K562 (cell line): ENCODE measurements around the gene GAD1. TPM values are rescaled to one million over a fixed set of nuclear protein-coding genes. Genes with fewer than 3 reads are reported as not detected.

Source experiments
- CXXC5 ChIP-seq: fragments of 250-450 bp; sonication (Bioruptor Pico); IDR thresholded peaks from 2 replicates; pipeline ENCODE4 v1.8.0; 2022; ENCODE audit warnings: inconsistent platforms, mild to moderate bottlenecking, moderate library complexity
- EHMT2 ChIP-seq: fragments of 450-650 bp; IDR thresholded peaks from 2 replicates; pipeline ENCODE4 v1.6.1; 2018; ENCODE audit warnings: antibody characterized with exemption
- ETV5 ChIP-seq: sonication (generic); formaldehyde crosslinking; IDR thresholded peaks from 2 replicates; pipeline ENCODE4 v1.4.0; 2020; ENCODE audit warnings: low read depth, mild to moderate bottlenecking, missing genetic modification reagents
- EWSR1 ChIP-seq: fragments of 450-650 bp; IDR thresholded peaks from 2 replicates; pipeline ENCODE4 v1.6.1; 2018; ENCODE audit warnings: borderline replicate concordance, mild to moderate bottlenecking, low read depth, moderate library complexity; ENCODE audit not compliant: partially characterized antibody
- MAZ ChIP-seq, 2 experiments: fragments of 450-650 bp in 1 of 2; sonication (generic) in 1 of 2; formaldehyde crosslinking; IDR thresholded peaks in 1 of 2; conservative IDR thresholded peaks in 1 of 2; 2 replicates each; pipeline versions ENCODE4 v1.4.0 to v1.5.0; 2020; ENCODE audit warnings: mild to moderate bottlenecking in 1 of 2, missing genetic modification reagents in 1 of 2
- MBD2 ChIP-seq: sonication (generic); IDR thresholded peaks from 2 replicates; pipeline ENCODE4 v1.6.1; 2016; ENCODE audit warnings: low read depth, borderline replicate concordance
- NCOA1 ChIP-seq: fragments of 450-650 bp; IDR thresholded peaks from 2 replicates; pipeline ENCODE4 v1.6.1; 2016; ENCODE audit warnings: low read depth
- PHF21A ChIP-seq: fragments of 450-650 bp; IDR thresholded peaks from 2 replicates; pipeline ENCODE4 v1.6.1; 2017; ENCODE audit warnings: low read depth, borderline replicate concordance
- SMARCA4 ChIP-seq: fragments of 450-650 bp; IDR thresholded peaks from 2 replicates; pipeline ENCODE4 v1.6.1; 2016
- ZNF134 ChIP-seq: fragments of 250-450 bp; sonication (Bioruptor Pico); conservative IDR thresholded peaks from 2 replicates; pipeline ENCODE4 v1.4.0; 2020
- ZNF384 ChIP-seq: IDR thresholded peaks from 2 replicates; pipeline ENCODE4 v1.6.1; 2012; ENCODE audit warnings: low read depth, low read length, improper control_type of control experiment
- ZNF584 ChIP-seq: fragments of 200-800 bp; sonication (Bioruptor generic); IDR thresholded peaks from 2 replicates; pipeline ENCODE4 v1.6.1; 2016; ENCODE audit warnings: low read depth, mild to moderate bottlenecking, missing genetic modification characterization, missing compliant biosample characterization
- polyA plus RNA-seq, 8 experiments: library from polyadenylated mRNA; depleted of rRNA in 4 of 8; stranded (reverse) in 5 of 8; unstranded in 3 of 8; fragments of >200 nt; fragmentation: Nextera tagmentation in 2 of 8; fragmentation: Illumina TruSeq in 1 of 8; extraction: Ambion mirVana in 2 of 8; extraction: Trizol in 1 of 8; gene quantifications; 2 replicates each; pipeline versions ENCODE4 v1.2.1 to v1.2.3, GENCODE V29; 2011 to 2014; ENCODE audit warnings: inconsistent platforms in 1 of 8, missing spikeins in 1 of 8
- total RNA-seq, 7 experiments: library from RNA; depleted of rRNA in 6 of 7; stranded (reverse); fragments of >200 nt in 6 of 7; fragmentation: Illumina TruSeq in 2 of 7; extraction: Trizol in 2 of 7; gene quantifications; 2 replicates each; pipeline versions ENCODE4 v1.2.1 to v1.2.3, GENCODE V29; 2011 to 2021; ENCODE audit warnings: low replicate concordance in 1 of 7
- TF ChIP-seq, protein P1 (sequence below), 2 experiments: fragments of 450-650 bp in 1 of 2; sonication (generic) in 1 of 2; formaldehyde crosslinking in 1 of 2; IDR thresholded peaks; 2 replicates each; pipeline versions ENCODE4 v1.7.1 to v1.9.0; 2016 to 2022; ENCODE audit warnings: inconsistent platforms in 1 of 2, mild to moderate bottlenecking in 1 of 2, missing genetic modification reagents in 1 of 2
- TF ChIP-seq, protein P2 (sequence below): fragments of 450-650 bp; formaldehyde crosslinking; IDR thresholded peaks from 2 replicates; pipeline ENCODE4 v1.4.0; 2022; ENCODE audit warnings: missing genetic modification characterization
- TF ChIP-seq, protein P3 (sequence below): fragments of 250-450 bp; sonication (Bioruptor Pico); IDR thresholded peaks from 2 replicates; pipeline ENCODE4 v1.5.0; 2020; ENCODE audit warnings: mild to moderate bottlenecking, borderline replicate concordance

Gene GAD1
- total and polyA plus RNA-seq, 9 of the 15 experiments (the other 6 are each of a cell fraction or from before 2014, with no cell fraction given): 2.7 to 29.1 (median 15.7) TPM

GRCh38 chr2:170770008-170770605, 46.6 kb upstream of the GAD1 start, which contains the start of gene ERICH2 (continued):
- TF ChIP-seq, protein P1, sequence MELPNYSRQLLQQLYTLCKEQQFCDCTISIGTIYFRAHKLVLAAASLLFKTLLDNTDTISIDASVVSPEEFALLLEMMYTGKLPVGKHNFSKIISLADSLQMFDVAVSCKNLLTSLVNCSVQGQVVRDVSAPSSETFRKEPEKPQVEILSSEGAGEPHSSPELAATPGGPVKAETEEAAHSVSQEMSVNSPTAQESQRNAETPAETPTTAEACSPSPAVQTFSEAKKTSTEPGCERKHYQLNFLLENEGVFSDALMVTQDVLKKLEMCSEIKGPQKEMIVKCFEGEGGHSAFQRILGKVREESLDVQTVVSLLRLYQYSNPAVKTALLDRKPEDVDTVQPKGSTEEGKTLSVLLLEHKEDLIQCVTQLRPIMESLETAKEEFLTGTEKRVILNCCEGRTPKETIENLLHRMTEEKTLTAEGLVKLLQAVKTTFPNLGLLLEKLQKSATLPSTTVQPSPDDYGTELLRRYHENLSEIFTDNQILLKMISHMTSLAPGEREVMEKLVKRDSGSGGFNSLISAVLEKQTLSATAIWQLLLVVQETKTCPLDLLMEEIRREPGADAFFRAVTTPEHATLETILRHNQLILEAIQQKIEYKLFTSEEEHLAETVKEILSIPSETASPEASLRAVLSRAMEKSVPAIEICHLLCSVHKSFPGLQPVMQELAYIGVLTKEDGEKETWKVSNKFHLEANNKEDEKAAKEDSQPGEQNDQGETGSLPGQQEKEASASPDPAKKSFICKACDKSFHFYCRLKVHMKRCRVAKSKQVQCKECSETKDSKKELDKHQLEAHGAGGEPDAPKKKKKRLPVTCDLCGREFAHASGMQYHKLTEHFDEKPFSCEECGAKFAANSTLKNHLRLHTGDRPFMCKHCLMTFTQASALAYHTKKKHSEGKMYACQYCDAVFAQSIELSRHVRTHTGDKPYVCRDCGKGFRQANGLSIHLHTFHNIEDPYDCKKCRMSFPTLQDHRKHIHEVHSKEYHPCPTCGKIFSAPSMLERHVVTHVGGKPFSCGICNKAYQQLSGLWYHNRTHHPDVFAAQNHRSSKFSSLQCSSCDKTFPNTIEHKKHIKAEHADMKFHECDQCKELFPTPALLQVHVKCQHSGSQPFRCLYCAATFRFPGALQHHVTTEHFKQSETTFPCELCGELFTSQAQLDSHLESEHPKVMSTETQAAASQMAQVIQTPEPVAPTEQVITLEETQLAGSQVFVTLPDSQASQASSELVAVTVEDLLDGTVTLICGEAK (IDR thresholded peaks at IDR 0.05): peak; percentile 35; the same call in 1 of the 2 replicates
- TF ChIP-seq, protein P1 (CRISPR knock-in tag; IDR thresholded peaks at IDR 0.05): no peak
- TF ChIP-seq MAZ (CRISPR knock-in tag; conservative IDR thresholded peaks at IDR 0.05 in 1 of 2, IDR thresholded peaks at IDR 0.05 in 1 of 2): peak; percentile 37 to 71; a peak in 2 of 4 replicates
- peak; percentile 24 for TF ChIP-seq CXXC5
- TF ChIP-seq EWSR1: no peak
- no peak for TF ChIP-seq PHF21A
- peak; percentile 45; the same call in 1 of the 2 replicates for TF ChIP-seq MBD2
- TF ChIP-seq, protein P2, sequence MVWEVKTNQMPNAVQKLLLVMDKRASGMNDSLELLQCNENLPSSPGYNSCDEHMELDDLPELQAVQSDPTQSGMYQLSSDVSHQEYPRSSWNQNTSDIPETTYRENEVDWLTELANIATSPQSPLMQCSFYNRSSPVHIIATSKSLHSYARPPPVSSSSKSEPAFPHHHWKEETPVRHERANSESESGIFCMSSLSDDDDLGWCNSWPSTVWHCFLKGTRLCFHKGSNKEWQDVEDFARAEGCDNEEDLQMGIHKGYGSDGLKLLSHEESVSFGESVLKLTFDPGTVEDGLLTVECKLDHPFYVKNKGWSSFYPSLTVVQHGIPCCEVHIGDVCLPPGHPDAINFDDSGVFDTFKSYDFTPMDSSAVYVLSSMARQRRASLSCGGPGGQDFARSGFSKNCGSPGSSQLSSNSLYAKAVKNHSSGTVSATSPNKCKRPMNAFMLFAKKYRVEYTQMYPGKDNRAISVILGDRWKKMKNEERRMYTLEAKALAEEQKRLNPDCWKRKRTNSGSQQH (CRISPR knock-in tag): no peak
- TF ChIP-seq SMARCA4: peak; percentile 59
- TF ChIP-seq NCOA1: peak; percentile 64; the same call in 1 of the 2 replicates
- TF ChIP-seq ZNF384: no peak
- no peak for TF ChIP-seq EHMT2
- peak; percentile 71 for TF ChIP-seq ETV5 (CRISPR knock-in tag)
- TF ChIP-seq, protein P3, sequence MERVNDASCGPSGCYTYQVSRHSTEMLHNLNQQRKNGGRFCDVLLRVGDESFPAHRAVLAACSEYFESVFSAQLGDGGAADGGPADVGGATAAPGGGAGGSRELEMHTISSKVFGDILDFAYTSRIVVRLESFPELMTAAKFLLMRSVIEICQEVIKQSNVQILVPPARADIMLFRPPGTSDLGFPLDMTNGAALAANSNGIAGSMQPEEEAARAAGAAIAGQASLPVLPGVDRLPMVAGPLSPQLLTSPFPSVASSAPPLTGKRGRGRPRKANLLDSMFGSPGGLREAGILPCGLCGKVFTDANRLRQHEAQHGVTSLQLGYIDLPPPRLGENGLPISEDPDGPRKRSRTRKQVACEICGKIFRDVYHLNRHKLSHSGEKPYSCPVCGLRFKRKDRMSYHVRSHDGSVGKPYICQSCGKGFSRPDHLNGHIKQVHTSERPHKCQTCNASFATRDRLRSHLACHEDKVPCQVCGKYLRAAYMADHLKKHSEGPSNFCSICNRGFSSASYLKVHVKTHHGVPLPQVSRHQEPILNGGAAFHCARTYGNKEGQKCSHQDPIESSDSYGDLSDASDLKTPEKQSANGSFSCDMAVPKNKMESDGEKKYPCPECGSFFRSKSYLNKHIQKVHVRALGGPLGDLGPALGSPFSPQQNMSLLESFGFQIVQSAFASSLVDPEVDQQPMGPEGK (CRISPR knock-in tag): no peak
- no peak for TF ChIP-seq ZNF584
- no peak for TF ChIP-seq ZNF134
